Loucy (cell line): ENCODE results near the gene ACTRT2.

Experiments used
- H2AFZ ChIP-seq: fragments of 200-600 bp; sonication (generic); 2 replicates; pipeline ENCODE4 v1.6.0; 2016; ENCODE audit warnings: antibody characterized with exemption, mild to moderate bottlenecking, low read length, moderate library complexity
- H3F3A ChIP-seq: fragments of 200-600 bp; 2 replicates; pipeline ENCODE4 v1.6.0; 2016; ENCODE audit warnings: antibody characterized with exemption, low read depth, mild to moderate bottlenecking
- H3K27me3 ChIP-seq: fragments of 200-600 bp; sonication (generic); 2 replicates; pipeline ENCODE4 v1.6.1; 2014; ENCODE audit warnings: low read length, mild to moderate bottlenecking; ENCODE audit not compliant: insufficient read depth, poor library complexity, severe bottlenecking
- H3K36me3 ChIP-seq: fragments of 200-600 bp; sonication (generic); 2 replicates; pipeline ENCODE4 v1.6.1; 2016; ENCODE audit warnings: low read length; ENCODE audit not compliant: insufficient read depth
- H3K4me1 ChIP-seq: fragments of 200-600 bp; sonication (generic); 2 replicates; pipeline ENCODE4 v1.5.1; 2014; ENCODE audit warnings: low read length, mild to moderate bottlenecking; ENCODE audit not compliant: insufficient read depth, poor library complexity, severe bottlenecking
- H3K4me2 ChIP-seq: fragments of 200-600 bp; sonication (generic); 2 replicates; pipeline ENCODE4 v1.6.0; 2014; ENCODE audit warnings: antibody characterized with exemption, low read length, low read depth, mild to moderate bottlenecking; ENCODE audit not compliant: poor library complexity, severe bottlenecking
- H3K4me3 ChIP-seq: fragments of 200-600 bp; sonication (generic); 2 replicates; pipeline ENCODE4 v1.5.1; 2014; ENCODE audit warnings: low read length, mild to moderate bottlenecking, mixed read lengths; ENCODE audit not compliant: poor library complexity, severe bottlenecking
- H3K79me2 ChIP-seq: fragments of 200-600 bp; sonication (generic); 2 replicates; pipeline ENCODE4 v1.6.1; 2014; ENCODE audit warnings: low read length; ENCODE audit not compliant: insufficient read depth
- H3K9ac ChIP-seq: fragments of 200-600 bp; sonication (generic); 2 replicates; pipeline ENCODE4 v1.6.0; 2014; ENCODE audit warnings: mild to moderate bottlenecking, low read depth, low read length, moderate library complexity; ENCODE audit not compliant: poor library complexity, severe bottlenecking
- H3K9me2 ChIP-seq: fragments of 200-600 bp; sonication (generic); replicated peaks from 2 replicates; pipeline ENCODE4 v1.6.1; 2016; ENCODE audit warnings: low read depth, low read length, mixed read lengths
- H3K9me3 ChIP-seq: fragments of 200-600 bp; sonication (generic); 2 replicates; pipeline ENCODE4 v1.6.1; 2014; ENCODE audit warnings: mild to moderate bottlenecking, antibody characterized with exemption, low read length, low read depth; ENCODE audit not compliant: insufficient read depth
- H4K20me1 ChIP-seq: fragments of 200-600 bp; sonication (generic); 2 replicates; pipeline ENCODE4 v1.6.0; 2014; ENCODE audit warnings: antibody characterized with exemption, low read length, mild to moderate bottlenecking; ENCODE audit not compliant: insufficient read depth, poor library complexity, severe bottlenecking
- CTCF ChIP-seq: fragments of 200-600 bp; sonication (generic); conservative IDR thresholded peaks from 2 replicates; pipeline ENCODE4 v1.5.1; 2014; ENCODE audit warnings: mild to moderate bottlenecking, antibody characterized with exemption, low read length
- EZH2phosphoT487 ChIP-seq: fragments of 200-600 bp; IDR thresholded peaks from 2 replicates; pipeline ENCODE4 v1.6.1; 2018; ENCODE audit warnings: antibody characterized with exemption, mild to moderate bottlenecking, moderate library complexity, borderline replicate concordance

Gene ACTRT2

GRCh38 chr1:3019007-3019515 is 2.2 kb upstream of the ACTRT2 start:
- Histone ChIP-seq H3K9me3 (no peaks in the 10 kb centered on the region), H3K36me3 (no peaks in the 10 kb centered on the region), H3F3A (no peaks in the 10 kb centered on the region), H3K4me1 (no peaks in the 10 kb centered on the region), H3K9me2 (no peaks in the 10 kb centered on the region), H4K20me1 (no peaks in the 10 kb centered on the region), H3K4me2 (no peak overlapping the region), H3K79me2 (no peaks in the 10 kb centered on the region), H3K27me3 (no peaks in the 10 kb centered on the region), H2AFZ (no peak overlapping the region), H3K4me3 (no peak overlapping the region), H3K9ac (no peak overlapping the region)
- TF ChIP-seq EZH2phosphoT487 (no peak), CTCF (no peak)

GRCh38 chr1:3019516-3020051 is 1.7 kb upstream of the ACTRT2 start:
- H3K4me3 ChIP-seq, result no peak overlapping the region
- H4K20me1 ChIP-seq, result no peaks in the 10 kb centered on the region
- no peak overlapping the region for H3K4me2 ChIP-seq
- no peaks in the 10 kb centered on the region for H3K36me3 ChIP-seq
- H3K9ac ChIP-seq, result no peak overlapping the region
- H3K27me3 ChIP-seq, result no peaks in the 10 kb centered on the region
- no peaks in the 10 kb centered on the region for H3K9me3 ChIP-seq
- no peaks in the 10 kb centered on the region for H3K9me2 ChIP-seq
- H2AFZ ChIP-seq, result no peak overlapping the region
- H3K4me1 ChIP-seq, result no peaks in the 10 kb centered on the region
- H3K79me2 ChIP-seq, result no peaks in the 10 kb centered on the region
- H3F3A ChIP-seq, result no peaks in the 10 kb centered on the region
- TF ChIP-seq EZH2phosphoT487 (no peak), CTCF (no peak)

DNA sequence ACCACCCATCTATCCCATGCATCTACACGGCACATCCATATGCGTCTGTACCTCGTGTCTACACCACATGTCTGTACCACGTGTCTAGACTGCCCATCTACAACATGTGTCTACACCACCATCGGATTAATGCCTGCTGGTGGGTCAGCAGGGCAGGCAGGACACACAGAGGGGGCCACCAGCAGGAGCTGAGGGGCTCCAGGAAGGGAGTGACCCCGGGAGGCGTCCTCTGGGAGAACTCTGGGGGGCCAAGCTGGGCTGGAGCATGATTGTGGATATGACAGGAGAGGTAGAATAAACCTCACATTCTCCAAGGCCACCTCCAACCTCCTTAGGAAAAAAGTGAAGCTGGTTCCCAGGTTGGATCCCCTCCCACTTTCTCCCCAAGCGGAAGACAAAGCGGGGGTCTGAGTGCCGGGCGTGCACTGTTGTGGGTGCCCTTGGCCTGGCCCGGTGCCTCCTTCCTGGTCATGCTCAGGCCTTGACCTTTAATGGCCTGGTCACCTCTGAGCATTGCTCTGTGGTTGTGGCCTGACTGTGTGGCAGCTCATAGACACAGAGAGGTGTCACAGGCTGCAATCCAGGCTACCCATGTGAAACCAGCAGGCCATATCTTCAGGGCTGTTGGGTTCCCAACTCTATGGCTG is 881 bp upstream of the ACTRT2 start:
- Histone ChIP-seq H3K27me3 (no peaks in the 10 kb centered on the region), H4K20me1 (no peaks in the 10 kb centered on the region), H3F3A (no peaks in the 10 kb centered on the region), H3K9me2 (no peaks in the 10 kb centered on the region), H3K9me3 (no peaks in the 10 kb centered on the region), H3K4me2 (no peak overlapping the region), H2AFZ (no peak overlapping the region), H3K4me3 (no peak overlapping the region), H3K79me2 (no peaks in the 10 kb centered on the region), H3K36me3 (no peaks in the 10 kb centered on the region), H3K4me1 (no peaks in the 10 kb centered on the region), H3K9ac (no peak overlapping the region)
- TF ChIP-seq CTCF (no peak), EZH2phosphoT487 (no peak)
